Measurements from ENCODE around the gene JAM3.
"Not testable (repeated sequence)": the region's sequence is repeated elsewhere in the genome, so short reads cannot be mapped to it uniquely, and the experiment has no call there.

JAM3 gene

GRCh38 chr11:134101282-134101681, 32.4 kb downstream of the JAM3 start:
- no peak for DNase-seq (ENCODE audit: low read depth)

GRCh38 chr11:134110252-134110815, 41.5 kb downstream of the JAM3 start:
- no peak for DNase-seq (ENCODE audit: low read depth)

DNA sequence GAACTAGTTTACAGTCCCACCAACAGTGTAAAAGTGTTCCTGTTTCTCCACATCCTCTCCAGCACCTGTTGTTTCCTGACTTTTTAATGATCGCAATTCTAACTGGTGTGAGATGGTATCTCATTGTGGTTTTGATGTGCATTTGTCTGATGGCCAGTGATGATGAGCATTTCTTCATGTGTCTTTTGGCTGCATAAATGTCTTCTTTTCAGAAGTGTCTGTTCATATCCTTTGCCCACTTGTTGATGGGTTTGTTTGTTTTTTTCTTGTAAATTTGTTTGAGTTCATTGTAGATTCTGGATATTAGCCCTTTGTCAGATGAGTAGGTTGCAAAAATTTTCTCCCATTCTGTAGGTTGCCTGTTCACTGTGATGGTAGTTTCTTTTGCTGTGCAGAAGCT, 44.9 kb downstream of the JAM3 start:
- not testable (repeated sequence) for DNase-seq (ENCODE audit: low read depth)

GRCh38 chr11:134116210-134116609, 47.3 kb downstream of the JAM3 start:
- DNase-seq (ENCODE audit: low read depth) = no peak

GRCh38 chr11:134118006-134118405, 49.1 kb downstream of the JAM3 start:
- no peak for DNase-seq (ENCODE audit: low read depth)

DNA sequence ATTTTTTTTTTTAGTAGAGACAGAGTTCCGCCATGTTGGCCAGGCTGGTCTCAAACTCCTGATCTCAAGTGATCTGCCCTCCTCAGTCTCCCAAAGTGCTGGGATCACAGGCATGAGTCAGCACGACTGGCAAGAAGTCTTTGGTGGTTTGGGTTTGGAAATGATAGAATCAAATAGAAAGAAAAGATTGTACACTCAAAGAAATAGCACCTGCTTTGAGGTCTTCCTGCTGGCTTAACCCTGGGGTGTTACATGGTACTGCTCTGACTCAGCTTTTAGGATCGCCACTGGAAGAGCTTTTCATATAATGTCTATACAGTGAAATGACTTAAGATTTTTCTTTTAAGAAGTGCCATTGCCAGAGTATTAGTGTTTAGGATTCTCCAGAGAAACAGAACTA, 50.2 kb downstream of the JAM3 start:
- peak; percentile 68 for DNase-seq (ENCODE audit: low read depth)

- peak; percentile 86 for DNase-seq (ENCODE audit: low read depth)
Measured at GRCh38 chr11:134120143-134120850, 51.4 kb downstream of the JAM3 start.

DNA sequence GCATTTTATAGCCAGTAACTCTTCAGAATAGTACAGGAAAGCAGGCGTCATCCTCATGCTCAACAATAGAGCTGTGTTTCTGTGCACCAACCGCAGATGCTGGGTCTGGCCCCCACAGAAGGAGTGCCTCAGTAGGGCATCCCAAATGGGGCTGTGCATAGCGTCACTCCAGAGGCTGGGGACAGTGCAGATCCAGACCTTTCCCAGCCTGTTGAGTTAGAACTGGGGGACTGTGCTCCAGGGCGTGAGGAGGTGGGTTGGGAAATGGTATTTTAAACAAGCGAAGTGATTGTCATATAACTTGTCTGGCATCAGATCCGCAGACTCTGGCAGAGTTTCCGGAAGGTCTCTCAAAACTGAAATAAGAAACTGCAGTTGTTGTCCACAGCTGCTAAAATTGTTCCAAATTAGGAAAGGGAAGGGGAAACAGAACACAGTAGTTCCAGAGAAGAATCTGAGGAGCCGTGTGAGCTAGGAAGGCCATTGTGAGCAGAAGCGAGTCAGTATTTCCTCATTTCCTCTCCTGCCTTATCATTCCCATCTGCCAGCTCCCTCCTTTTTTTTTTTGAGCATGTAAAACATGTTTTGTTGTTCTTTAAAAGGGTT, 52.2 kb downstream of the JAM3 start:
- DNase-seq (ENCODE audit: low read depth) = no peak

DNA sequence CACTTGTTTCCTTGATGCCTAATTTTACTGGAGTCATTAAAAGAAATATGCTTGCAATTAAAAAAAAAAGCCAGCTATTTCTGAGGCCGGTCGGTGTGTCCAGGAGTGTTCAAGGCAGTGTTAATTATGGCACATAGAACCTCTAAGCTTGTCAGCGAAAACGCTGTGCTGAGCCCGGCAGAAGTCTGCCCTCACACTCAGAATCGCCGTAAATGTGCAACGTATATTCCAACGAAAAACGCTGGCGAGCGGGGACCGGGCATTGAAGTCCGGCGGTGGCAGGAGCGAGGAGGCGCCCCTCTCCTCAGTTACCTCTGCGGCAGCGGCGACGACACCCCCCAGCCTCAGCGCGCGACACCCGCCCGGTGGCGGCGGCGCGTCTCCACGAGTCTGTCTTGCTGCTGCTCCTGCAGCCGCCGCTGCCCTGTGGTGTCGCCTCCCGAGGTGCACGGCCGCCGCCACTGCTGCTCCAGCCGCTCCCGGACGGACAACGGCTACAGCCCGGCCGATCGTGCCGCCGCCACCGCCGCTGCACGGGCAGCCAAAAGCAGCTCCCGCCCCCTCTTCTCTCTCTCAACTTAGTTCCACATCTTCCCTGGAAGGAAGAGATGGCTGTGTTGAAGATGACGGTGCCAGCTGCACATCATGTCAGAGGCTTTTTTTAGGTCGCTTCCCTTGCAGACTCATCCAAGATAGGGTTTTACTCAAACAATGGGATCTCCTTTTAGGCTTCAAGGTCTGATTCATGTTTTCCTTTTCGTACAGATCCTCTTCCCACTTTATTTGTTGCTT, 56.0 kb downstream of the JAM3 start:
- DNase-seq (ENCODE audit: low read depth) = no peak

DNA sequence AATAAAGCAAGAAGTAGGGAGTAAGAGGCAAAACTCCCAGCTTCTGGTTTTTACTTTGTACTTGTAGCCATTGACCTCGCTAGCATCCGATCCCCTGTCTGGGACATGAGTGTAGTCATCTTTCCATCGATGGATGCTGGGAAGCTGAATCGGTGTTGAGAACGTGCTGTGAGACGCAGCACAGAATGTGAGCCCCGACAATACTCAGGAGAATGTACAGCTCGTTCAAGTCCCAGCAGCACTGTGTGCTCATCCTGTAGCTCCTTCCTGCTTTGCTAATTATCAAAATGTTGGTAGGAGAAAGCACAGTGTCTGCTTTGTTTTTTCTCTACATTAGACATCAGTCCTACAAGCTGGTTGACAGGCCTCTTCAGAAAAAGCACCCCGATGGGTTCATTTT, 56.6 kb downstream of the JAM3 start:
- no peak for DNase-seq (ENCODE audit: low read depth)

GRCh38 chr11:134126217-134126822, 57.4 kb downstream of the JAM3 start:
- DNase-seq (ENCODE audit: low read depth) = peak; percentile 79

DNA sequence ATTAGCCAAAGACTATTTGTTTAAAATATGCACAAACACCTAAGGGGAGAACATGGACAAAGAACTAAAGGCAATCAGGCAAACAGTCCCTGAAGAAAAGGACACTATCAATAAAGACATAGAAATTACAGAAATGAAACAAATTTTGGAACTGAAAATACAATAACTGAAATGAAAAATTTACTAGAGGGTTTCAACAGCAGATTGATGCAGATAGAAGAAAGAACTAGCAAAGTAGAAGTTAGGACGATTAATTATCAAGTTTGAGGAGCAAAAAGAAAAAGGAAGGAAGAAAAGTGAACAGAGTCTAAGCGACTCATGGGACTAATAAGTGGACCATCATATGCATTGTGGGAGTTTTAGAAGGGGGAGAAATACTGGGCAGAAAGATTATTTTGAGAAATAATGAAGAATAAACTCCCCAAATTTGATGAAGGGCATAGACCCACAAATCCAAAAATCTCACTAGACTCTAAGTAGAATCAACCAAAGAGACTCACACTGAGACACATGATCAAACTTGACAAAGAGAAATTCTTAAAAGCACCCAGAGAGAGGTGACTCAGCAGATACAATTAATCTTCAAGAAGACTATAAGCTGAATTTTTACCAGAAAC, 62.9 kb downstream of the JAM3 start:
- no peak for DNase-seq (ENCODE audit: low read depth)

DNA sequence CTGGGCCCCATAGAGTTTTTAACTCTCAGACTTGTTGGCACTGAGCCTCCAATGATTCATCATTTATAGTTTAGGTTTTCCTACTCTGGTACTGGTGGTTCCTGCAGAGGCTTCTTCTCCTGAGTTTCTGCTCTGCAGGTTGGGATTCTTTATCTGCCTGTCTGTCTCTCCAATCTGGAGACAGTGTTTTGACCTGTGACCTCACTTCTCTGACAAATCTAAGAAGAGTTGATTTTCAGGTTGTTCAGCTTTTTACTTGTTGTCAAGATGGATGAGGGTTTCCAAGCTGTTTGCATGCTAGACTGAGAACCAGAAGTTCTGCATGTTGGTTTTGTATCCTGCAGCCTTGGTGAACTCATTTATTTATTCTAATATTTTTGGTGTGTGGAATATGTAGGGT, 63.9 kb downstream of the JAM3 start:
- DNase-seq (ENCODE audit: low read depth) = no peak

GRCh38 chr11:134134167-134134566, 65.3 kb downstream of the JAM3 start:
- DNase-seq (ENCODE audit: low read depth) = no peak

GRCh38 chr11:134138376-134138775, 69.5 kb downstream of the JAM3 start:
- DNase-seq (ENCODE audit: low read depth) = no peak

- no peak for DNase-seq (ENCODE audit: low read depth)
Measured at GRCh38 chr11:134139303-134139872, 70.5 kb downstream of the JAM3 start.

DNA sequence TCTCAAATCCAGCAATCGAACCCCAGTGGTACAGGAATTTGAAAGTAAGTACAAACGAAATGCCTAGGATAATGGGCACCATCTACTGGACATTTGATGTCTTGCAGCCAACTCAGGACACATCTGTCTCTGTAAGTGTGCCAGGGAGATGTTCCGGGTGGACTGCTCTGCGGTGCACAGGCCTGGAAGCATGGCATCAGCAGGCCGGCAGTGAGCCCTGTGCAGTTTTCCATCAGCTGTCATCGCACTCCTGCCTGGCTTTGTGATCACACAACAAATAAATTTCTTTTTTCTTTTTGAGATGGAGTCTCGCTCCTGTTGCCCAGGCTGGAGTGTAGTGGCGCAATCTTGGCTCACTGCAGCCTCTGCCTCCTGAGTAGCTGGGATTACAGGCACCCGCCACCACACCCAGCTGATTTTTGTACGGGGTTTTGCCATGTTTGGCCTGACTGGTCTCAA, 71.0 kb downstream of the JAM3 start:
- DNase-seq (ENCODE audit: low read depth) = peak; percentile 62

- no peak for DNase-seq (ENCODE audit: low read depth)
Measured at GRCh38 chr11:134140961-134141490, 72.2 kb downstream of the JAM3 start.

DNA sequence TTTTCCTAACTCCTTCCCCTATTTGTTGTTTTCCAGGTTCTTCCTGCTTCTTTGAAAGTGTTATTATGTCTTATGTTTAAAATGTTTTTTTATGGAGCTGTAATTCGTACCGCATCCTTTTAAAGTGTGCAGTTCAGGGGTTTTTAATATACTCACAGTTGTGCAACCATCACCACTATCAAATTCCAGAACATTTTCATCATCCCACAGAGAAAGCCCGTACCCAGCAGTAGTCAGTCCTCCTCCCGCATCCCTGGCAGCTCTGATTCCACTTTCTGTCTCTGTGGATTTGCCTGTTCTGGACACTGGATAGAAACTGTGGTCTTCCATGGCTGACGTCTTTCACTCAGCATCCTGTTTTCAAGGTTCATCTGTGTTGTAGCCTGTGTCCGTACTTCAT, 73.7 kb downstream of the JAM3 start:
- DNase-seq (ENCODE audit: low read depth) = no peak

DNA sequence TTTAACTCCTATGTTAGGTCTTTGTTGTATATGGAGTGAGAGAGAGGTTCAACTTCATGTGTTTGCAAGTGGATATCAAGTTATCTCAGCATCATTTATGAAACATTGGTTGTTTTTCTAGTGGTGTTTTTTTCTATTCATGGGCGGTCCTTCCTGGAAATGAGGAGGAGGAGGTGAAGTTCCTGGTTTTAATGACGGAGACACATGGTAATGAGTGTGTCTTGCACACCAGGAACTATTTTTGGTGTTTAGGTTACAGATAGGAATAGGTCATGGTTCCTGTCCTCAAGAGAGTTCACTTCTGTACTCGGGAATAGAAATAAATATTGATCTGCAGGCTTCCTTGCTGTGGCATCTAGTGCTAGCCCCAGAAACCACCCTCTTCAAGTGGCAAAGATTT, 74.9 kb downstream of the JAM3 start:
- DNase-seq (ENCODE audit: low read depth) = no peak

GRCh38 chr11:134144744-134145143, 75.9 kb downstream of the JAM3 start:
- no peak for DNase-seq (ENCODE audit: low read depth)

Measured in non-pigmented ciliary epithelial cell (primary cell).